HepG2 (cell line): ENCODE data around the gene CFHR2. TPM values are rescaled to one million over a fixed set of nuclear protein-coding genes. Genes with fewer than 3 reads are reported as not detected.

Experiments used
- ATAC-seq: fragments of 200-7000 bp; cut with Tn5 transposase; 3 replicates; pipeline ENCODE4 v1.9.1; 2020; ENCODE audit warnings: mild to moderate bottlenecking, moderate library complexity
- BruUV-seq: library from RNA; stranded (reverse); fragments of 400-500 nt; replicated peaks from 2 replicates; lab custom pipeline; 2021; lab: Mats Ljungman, UMichigan
- CTCF ChIA-PET: fragments of 300-600 bp; formaldehyde crosslinking; extraction: SDS; loops from one replicate; lab custom pipeline; 2021; ENCODE audit warnings: low total read pairs, inconsistent platforms, low intra/inter-chr PET ratio; lab: Yijun Ruan, JAX
- POLR2A ChIA-PET: fragments of 350-600 bp; sonication (Branson Sonifier 250); formaldehyde crosslinking; loops from one replicate; lab custom pipeline; 2020; ENCODE audit warnings: antibody characterized with exemption, inconsistent platforms; lab: Yijun Ruan, JAX
- DNase-seq: peaks from one replicate; pipeline ENCODE4 v3.0.0-alpha.2; 2015; ENCODE audit warnings: low spot score
- FAIRE-seq: peaks from 3 replicates; lab custom pipeline; 2011; peaks lifted over from hg19 to GRCh38; lab: Jason Lieb, UNC
- H2AFZ ChIP-seq: one replicate; pipeline ENCODE4 v1.6.1; 2011; ENCODE audit warnings: low read length, inconsistent platforms
- H3K27ac ChIP-seq: fragments of 300-600 bp; 3 replicates; pipeline ENCODE4 v1.8.0; 2011; ENCODE audit warnings: mixed run types, mild to moderate bottlenecking, mixed read lengths, low read length, inconsistent platforms; ENCODE audit not compliant: insufficient read depth; ENCODE audit errors: extremely low read length
- H3K27me3 ChIP-seq, 2 experiments: fragments of 200-600 bp in 1 of 2; 2 replicates in 1 of 2; 3 replicates in 1 of 2; pipeline versions ENCODE4 v1.6.0 to v1.8.0; 2011; ENCODE audit warnings: low read length in 2 of 2, mild to moderate bottlenecking in 2 of 2, moderate library complexity in 2 of 2, inconsistent platforms in 1 of 2; ENCODE audit not compliant: insufficient read depth in 2 of 2, control insufficient read depth in 1 of 2
- H3K36me3 ChIP-seq, 2 experiments: fragments of 200-600 bp in 1 of 2; replicated peaks in 1 of 2; 2 replicates in 1 of 2; 3 replicates in 1 of 2; pipeline versions ENCODE4 v1.5.1 to v1.8.0; 2011; ENCODE audit warnings: low read length in 2 of 2, inconsistent platforms in 1 of 2; ENCODE audit not compliant: insufficient read depth in 2 of 2, control insufficient read depth in 1 of 2
- H3K4me1 ChIP-seq: 2 replicates; pipeline ENCODE4 v1.5.1; 2012; ENCODE audit warnings: low read length, inconsistent platforms; ENCODE audit not compliant: insufficient read depth
- H3K4me2 ChIP-seq: 2 replicates; pipeline ENCODE4 v1.6.0; 2011; ENCODE audit warnings: low read depth, low read length, inconsistent platforms
- H3K4me3 ChIP-seq, 3 experiments: fragments of 200-600 bp in 1 of 3; sonication (generic), shearing (Covaris generic) in 1 of 3; replicated peaks in 1 of 3; 2 replicates each; pipeline ENCODE4 v1.5.1; 2011 to 2016; ENCODE audit warnings: low read length in 3 of 3, inconsistent platforms in 2 of 3, low read depth in 2 of 3, mild to moderate bottlenecking in 2 of 3, control low read depth in 1 of 3, mixed read lengths in 1 of 3; ENCODE audit not compliant: insufficient read depth in 1 of 3
- H3K79me2 ChIP-seq: one replicate; pipeline ENCODE4 v1.6.1; 2011; ENCODE audit warnings: low read length, inconsistent platforms; ENCODE audit not compliant: insufficient read depth
- H3K9ac ChIP-seq: 2 replicates; pipeline ENCODE4 v1.6.0; 2011; ENCODE audit warnings: mild to moderate bottlenecking, low read depth, low read length, inconsistent platforms; ENCODE audit not compliant: insufficient read depth
- H3K9me3 ChIP-seq: 2 replicates; pipeline ENCODE4 v1.5.1; 2012; ENCODE audit warnings: mild to moderate bottlenecking, low read length
- H4K20me1 ChIP-seq: 2 replicates; pipeline ENCODE4 v1.6.0; 2011; ENCODE audit warnings: inconsistent platforms, mild to moderate bottlenecking, low read length, moderate library complexity; ENCODE audit not compliant: insufficient read depth
- ATF5 ChIP-seq: sonication (generic); formaldehyde crosslinking; IDR thresholded peaks from 2 replicates; pipeline ENCODE4 v1.4.0; 2020; ENCODE audit warnings: mild to moderate bottlenecking, low read depth, missing genetic modification reagents
- PLRG1 ChIP-seq: fragments of 450-650 bp; conservative IDR thresholded peaks from 2 replicates; pipeline ENCODE4 v1.6.1; 2016
- STAG1 ChIP-seq: sonication (generic); formaldehyde crosslinking; IDR thresholded peaks from 2 replicates; pipeline ENCODE4 v1.4.0; 2020; ENCODE audit warnings: missing genetic modification reagents
- ZFYVE20 ChIP-seq: sonication (generic); formaldehyde crosslinking; IDR thresholded peaks from 2 replicates; pipeline ENCODE4 v1.8.0; 2023; ENCODE audit warnings: low read depth, mild to moderate bottlenecking, moderate library complexity, missing genetic modification reagents, borderline replicate concordance
- ZHX2 ChIP-seq, 2 experiments: sonication (generic) in 1 of 2; formaldehyde crosslinking in 1 of 2; IDR thresholded peaks; 2 replicates each; pipeline versions ENCODE4 v1.6.1 to v1.9.0; 2014 to 2022; ENCODE audit warnings: antibody characterized with exemption in 1 of 2, borderline replicate concordance in 1 of 2, inconsistent platforms in 1 of 2, low read depth in 1 of 2, missing genetic modification reagents in 1 of 2
- ZNF672 ChIP-seq: sonication (generic); formaldehyde crosslinking; IDR thresholded peaks from 2 replicates; pipeline ENCODE4 v1.8.1; 2022; ENCODE audit warnings: missing genetic modification reagents
- ZNF740 ChIP-seq: sonication (generic); formaldehyde crosslinking; IDR thresholded peaks from 2 replicates; pipeline ENCODE4 v1.4.0; 2020; ENCODE audit warnings: missing genetic modification reagents
- WGBS: methylation state at CpG from one replicate; pipeline ENCODE4 v1.1.6; 2017; ENCODE audit warnings: low lambda C conversion rate; 5-methylcytosine and 5-hydroxymethylcytosine counted together
- in situ Hi-C: cut with HindIII; loops from 2 replicates; pipeline ENCODE4 v1.10.0; 2017; ENCODE audit warnings: low pct_unique_long_range_greater_than_20kb; ENCODE audit not compliant: extremely low pct_ligation_motif_present
- intact Hi-C: fragments of 100-400 bp; cut with micrococcal nuclease; formaldehyde crosslinking; loops from one replicate; pipeline ENCODE4 v1.10.0; 2022; ENCODE audit not compliant: unreplicated experiment
- polyA plus RNA-seq, 8 experiments: library from polyadenylated mRNA; depleted of rRNA in 3 of 8; stranded (reverse) in 7 of 8; unstranded in 1 of 8; fragments of >200 nt; fragmentation: Illumina TruSeq in 4 of 8; extraction: Trizol in 4 of 8; gene quantifications; 2 replicates each; pipeline versions ENCODE4 v1.2.1 to v1.2.3, GENCODE V29; 2011 to 2016; ENCODE audit warnings: low read depth in 4 of 8, missing spikeins in 1 of 8, mixed read lengths in 1 of 8; ENCODE audit not compliant: insufficient read depth in 1 of 8
- total RNA-seq, 5 experiments: library from RNA; depleted of rRNA; stranded (reverse); fragments of >200 nt; fragmentation: Illumina TruSeq; extraction: Trizol; gene quantifications; 2 replicates each; pipeline ENCODE4 v1.2.3, GENCODE V29; 2016; ENCODE audit warnings: low read depth in 1 of 5

The CFHR2 gene
- total and polyA plus RNA-seq, 2 of the 13 experiments (the other 11 are each of a cell fraction or from before 2014, with no cell fraction given) = not detected

GRCh38 chr1:196933531-196934189 is 9.9 kb upstream of the CFHR2 start:
- Histone ChIP-seq H3K79me2 (no peaks in the 10 kb centered on the region), H3K9ac (no peak overlapping the region), H3K36me3 (no peaks in the 10 kb centered on the region), H2AFZ (no peak overlapping the region), H3K9me3 (no peaks in the 10 kb centered on the region), H3K4me1 (no peaks in the 10 kb centered on the region), H3K27ac (no peak overlapping the region), H4K20me1 (no peaks in the 10 kb centered on the region), H3K4me3 (no peak overlapping the region), H3K4me2 (no peak overlapping the region), H3K27me3 (no peaks in the 10 kb centered on the region)
- DNase-seq (no peak), FAIRE-seq (no peak), ATAC-seq (peak; percentile 58; the same call in 2 of the 3 replicates)
- TF ChIP-seq ZHX2 (IDR thresholded peaks at IDR 0.05; ENCODE audit: low read depth) = no peak
- TF ChIP-seq ZHX2 (CRISPR knock-in tag; IDR thresholded peaks at IDR 0.05; ENCODE audit: borderline replicate concordance) = no peak
- TF ChIP-seq ZNF672 = no peak
- TF ChIP-seq ZNF740 = no peak
- no peak for TF ChIP-seq PLRG1
- TF ChIP-seq ATF5 (CRISPR knock-in tag) = no peak
- no peak for TF ChIP-seq ZFYVE20 (CRISPR knock-in tag)
- TF ChIP-seq STAG1 (CRISPR knock-in tag) = peak; percentile 24
- POLR2A ChIA-PET = no interaction called here
- CTCF ChIA-PET = no interaction called here
- intact Hi-C loops (no loop called here), in situ Hi-C loops (no loop called here)
- WGBS = 55% methylated on average over 6 of the region's 32 CpGs
- no TSS peak for BruUV-seq
